ENCODE measurements around the gene ESRRB.

ESRRB gene

GRCh38 chr14:76424359-76424758, 48.4 kb downstream of the ESRRB start:
- H3K23ac ChIP-seq (ENCODE audit: low read length), result no peak overlapping the region
- H2BK15ac ChIP-seq (replicated peaks; ENCODE audit: low read depth), result no peak overlapping the region
- no peaks in the 10 kb centered on the region for H3K79me1 ChIP-seq (ENCODE audit: low read length)
- no peaks in the 10 kb centered on the region for H3K27me3 ChIP-seq (ENCODE audit: insufficient read depth, low read length, poor library complexity)
- no peak overlapping the region for H3K18ac ChIP-seq (ENCODE audit: low read length)
- no peaks in the 10 kb centered on the region for H3K36me3 ChIP-seq (ENCODE audit: control insufficient read depth, insufficient read depth, low read length)
- no peak overlapping the region for H4K8ac ChIP-seq (ENCODE audit: low read depth, low read length)
- no peak overlapping the region for H3K4me2 ChIP-seq (ENCODE audit: low read length)
- no peaks in the 10 kb centered on the region for H3K4me1 ChIP-seq (ENCODE audit: control insufficient read depth, low read depth, low read length)
- no peak overlapping the region for H3K4me3 ChIP-seq (ENCODE audit: low read length)
- no peaks in the 10 kb centered on the region for H3K79me2 ChIP-seq (ENCODE audit: control insufficient read depth, insufficient read depth, low read length)
- H2AK5ac ChIP-seq (ENCODE audit: low read length), result no peak overlapping the region
- no CpG with 5 or more reads among the region's 4 CpGs for WGBS (ENCODE audit: extremely low coverage, insufficient coverage, low lambda C conversion rate)
- no peak overlapping the region for H3K27ac ChIP-seq (ENCODE audit: low read depth, low read length)
- no peak overlapping the region for H3K56ac ChIP-seq (ENCODE audit: low read length)
- H3K9ac ChIP-seq (ENCODE audit: low read length), result no peak overlapping the region
- H2BK120ac ChIP-seq (ENCODE audit: low read depth, low read length), result no peak overlapping the region
- H2BK5ac ChIP-seq (ENCODE audit: low read length), result no peak overlapping the region
- DNase-seq, result no peak
- H4K5ac ChIP-seq (ENCODE audit: low read length), result no peak overlapping the region
- H3K4ac ChIP-seq (ENCODE audit: low read depth, low read length), result no peak overlapping the region

GRCh38 chr14:76426161-76426696, 50.3 kb downstream of the ESRRB start:
- Histone ChIP-seq H4K5ac (ENCODE audit: low read length) (no peak overlapping the region), H3K18ac (ENCODE audit: low read length) (no peak overlapping the region), H2BK15ac (replicated peaks; ENCODE audit: low read depth) (no peak overlapping the region), H3K4me1 (ENCODE audit: control insufficient read depth, low read depth, low read length) (no peaks in the 10 kb centered on the region), H3K4me3 (ENCODE audit: low read length) (no peak overlapping the region), H2BK5ac (ENCODE audit: low read length) (no peak overlapping the region), H4K8ac (ENCODE audit: low read depth, low read length) (no peak overlapping the region), H3K27ac (ENCODE audit: low read depth, low read length) (no peak overlapping the region), H3K23ac (ENCODE audit: low read length) (no peak overlapping the region), H3K79me2 (ENCODE audit: control insufficient read depth, insufficient read depth, low read length) (no peaks in the 10 kb centered on the region), H3K27me3 (ENCODE audit: insufficient read depth, low read length, poor library complexity) (no peaks in the 10 kb centered on the region), H3K4me2 (ENCODE audit: low read length) (no peak overlapping the region), H3K56ac (ENCODE audit: low read length) (no peak overlapping the region), H3K79me1 (ENCODE audit: low read length) (no peaks in the 10 kb centered on the region), H2AK5ac (ENCODE audit: low read length) (no peak overlapping the region), H3K36me3 (ENCODE audit: control insufficient read depth, insufficient read depth, low read length) (no peaks in the 10 kb centered on the region), H2BK120ac (ENCODE audit: low read depth, low read length) (no peak overlapping the region), H3K4ac (ENCODE audit: low read depth, low read length) (no peak overlapping the region), H3K9ac (ENCODE audit: low read length) (no peak overlapping the region)
- DNase-seq, result no peak
- WGBS (ENCODE audit: extremely low coverage, insufficient coverage, low lambda C conversion rate), result no CpG with 5 or more reads among the region's 1 CpG

- H4K5ac ChIP-seq (ENCODE audit: low read length), result no peak overlapping the region
Observed at GRCh38 chr14:76428611-76429010, 52.7 kb downstream of the ESRRB start.

GRCh38 chr14:76430017-76430416, 54.1 kb downstream of the ESRRB start:
- H2BK120ac ChIP-seq (ENCODE audit: low read depth, low read length), result no peak overlapping the region
- no peak overlapping the region for H2AK5ac ChIP-seq (ENCODE audit: low read length)
- H3K23ac ChIP-seq (ENCODE audit: low read length), result no peak overlapping the region
- no peak overlapping the region for H4K8ac ChIP-seq (ENCODE audit: low read depth, low read length)
- no peak overlapping the region for H3K18ac ChIP-seq (ENCODE audit: low read length)
- no peaks in the 10 kb centered on the region for H3K79me2 ChIP-seq (ENCODE audit: control insufficient read depth, insufficient read depth, low read length)
- H2BK15ac ChIP-seq (replicated peaks; ENCODE audit: low read depth), result no peak overlapping the region
- no peaks in the 10 kb centered on the region for H3K36me3 ChIP-seq (ENCODE audit: control insufficient read depth, insufficient read depth, low read length)
- no peak for DNase-seq
- H3K4me1 ChIP-seq (ENCODE audit: control insufficient read depth, low read depth, low read length), result no peaks in the 10 kb centered on the region
- no CpG with 5 or more reads among the region's 1 CpG for WGBS (ENCODE audit: extremely low coverage, insufficient coverage, low lambda C conversion rate)
- no peak overlapping the region for H2BK5ac ChIP-seq (ENCODE audit: low read length)
- H3K79me1 ChIP-seq (ENCODE audit: low read length), result no peaks in the 10 kb centered on the region
- H4K5ac ChIP-seq (ENCODE audit: low read length), result no peak overlapping the region
- no peak overlapping the region for H3K9ac ChIP-seq (ENCODE audit: low read length)
- H3K4ac ChIP-seq (ENCODE audit: low read depth, low read length), result no peak overlapping the region
- H3K56ac ChIP-seq (ENCODE audit: low read length), result no peak overlapping the region
- no peak overlapping the region for H3K4me3 ChIP-seq (ENCODE audit: low read length)
- no peaks in the 10 kb centered on the region for H3K27me3 ChIP-seq (ENCODE audit: insufficient read depth, low read length, poor library complexity)
- H3K4me2 ChIP-seq (ENCODE audit: low read length), result no peak overlapping the region
- H3K27ac ChIP-seq (ENCODE audit: low read depth, low read length), result no peak overlapping the region

More at GRCh38 chr14:76428611-76429010, 52.7 kb downstream of the ESRRB start:
- Histone ChIP-seq H3K27ac (ENCODE audit: low read depth, low read length) (no peak overlapping the region), H3K18ac (ENCODE audit: low read length) (no peak overlapping the region), H3K27me3 (ENCODE audit: insufficient read depth, low read length, poor library complexity) (no peaks in the 10 kb centered on the region), H2AK5ac (ENCODE audit: low read length) (no peak overlapping the region), H3K4me3 (ENCODE audit: low read length) (no peak overlapping the region), H3K23ac (ENCODE audit: low read length) (no peak overlapping the region), H2BK15ac (replicated peaks; ENCODE audit: low read depth) (no peak overlapping the region), H2BK120ac (ENCODE audit: low read depth, low read length) (no peak overlapping the region), H3K79me1 (ENCODE audit: low read length) (no peaks in the 10 kb centered on the region), H2BK5ac (ENCODE audit: low read length) (no peak overlapping the region), H3K4me1 (ENCODE audit: control insufficient read depth, low read depth, low read length) (no peaks in the 10 kb centered on the region), H3K4me2 (ENCODE audit: low read length) (no peak overlapping the region), H3K4ac (ENCODE audit: low read depth, low read length) (no peak overlapping the region), H3K79me2 (ENCODE audit: control insufficient read depth, insufficient read depth, low read length) (no peaks in the 10 kb centered on the region), H3K56ac (ENCODE audit: low read length) (no peak overlapping the region), H4K8ac (ENCODE audit: low read depth, low read length) (no peak overlapping the region), H3K9ac (ENCODE audit: low read length) (no peak overlapping the region), H3K36me3 (ENCODE audit: control insufficient read depth, insufficient read depth, low read length) (no peaks in the 10 kb centered on the region)
- no CpG with 5 or more reads among the region's 7 CpGs for WGBS (ENCODE audit: extremely low coverage, insufficient coverage, low lambda C conversion rate)
- DNase-seq, result no peak

GRCh38 chr14:76430475-76430980, 54.6 kb downstream of the ESRRB start:
- H3K4me3 ChIP-seq (ENCODE audit: low read length), result no peak overlapping the region
- no peaks in the 10 kb centered on the region for H3K36me3 ChIP-seq (ENCODE audit: control insufficient read depth, insufficient read depth, low read length)
- H3K4me1 ChIP-seq (ENCODE audit: control insufficient read depth, low read depth, low read length), result no peaks in the 10 kb centered on the region
- H3K4ac ChIP-seq (ENCODE audit: low read depth, low read length), result no peak overlapping the region
- no peaks in the 10 kb centered on the region for H3K79me2 ChIP-seq (ENCODE audit: control insufficient read depth, insufficient read depth, low read length)
- no peak overlapping the region for H2BK120ac ChIP-seq (ENCODE audit: low read depth, low read length)
- H3K56ac ChIP-seq (ENCODE audit: low read length), result no peak overlapping the region
- H3K18ac ChIP-seq (ENCODE audit: low read length), result no peak overlapping the region
- DNase-seq, result no peak
- no peaks in the 10 kb centered on the region for H3K79me1 ChIP-seq (ENCODE audit: low read length)
- H2BK15ac ChIP-seq (replicated peaks; ENCODE audit: low read depth), result no peak overlapping the region
- H3K27me3 ChIP-seq (ENCODE audit: insufficient read depth, low read length, poor library complexity), result no peaks in the 10 kb centered on the region
- H4K8ac ChIP-seq (ENCODE audit: low read depth, low read length), result no peak overlapping the region
- no peak overlapping the region for H3K9ac ChIP-seq (ENCODE audit: low read length)
- no CpG with 5 or more reads among the region's 4 CpGs for WGBS (ENCODE audit: extremely low coverage, insufficient coverage, low lambda C conversion rate)
- H2AK5ac ChIP-seq (ENCODE audit: low read length), result no peak overlapping the region
- no peak overlapping the region for H2BK5ac ChIP-seq (ENCODE audit: low read length)
- H3K4me2 ChIP-seq (ENCODE audit: low read length), result no peak overlapping the region
- no peak overlapping the region for H3K23ac ChIP-seq (ENCODE audit: low read length)
- no peak overlapping the region for H4K5ac ChIP-seq (ENCODE audit: low read length)
- no peak overlapping the region for H3K27ac ChIP-seq (ENCODE audit: low read depth, low read length)

GRCh38 chr14:76431538-76431937, 55.6 kb downstream of the ESRRB start:
- Histone ChIP-seq H3K23ac (ENCODE audit: low read length) (no peak overlapping the region), H4K8ac (ENCODE audit: low read depth, low read length) (no peak overlapping the region), H3K79me2 (ENCODE audit: control insufficient read depth, insufficient read depth, low read length) (no peaks in the 10 kb centered on the region), H3K27me3 (ENCODE audit: insufficient read depth, low read length, poor library complexity) (no peaks in the 10 kb centered on the region), H2BK15ac (replicated peaks; ENCODE audit: low read depth) (no peak overlapping the region), H3K4me2 (ENCODE audit: low read length) (no peak overlapping the region), H3K9ac (ENCODE audit: low read length) (no peak overlapping the region), H2BK5ac (ENCODE audit: low read length) (no peak overlapping the region), H3K27ac (ENCODE audit: low read depth, low read length) (no peak overlapping the region), H4K5ac (ENCODE audit: low read length) (no peak overlapping the region), H3K36me3 (ENCODE audit: control insufficient read depth, insufficient read depth, low read length) (no peaks in the 10 kb centered on the region), H3K4me1 (ENCODE audit: control insufficient read depth, low read depth, low read length) (no peaks in the 10 kb centered on the region), H3K56ac (ENCODE audit: low read length) (no peak overlapping the region), H3K18ac (ENCODE audit: low read length) (no peak overlapping the region), H3K4me3 (ENCODE audit: low read length) (no peak overlapping the region), H2AK5ac (ENCODE audit: low read length) (no peak overlapping the region), H3K4ac (ENCODE audit: low read depth, low read length) (no peak overlapping the region), H2BK120ac (ENCODE audit: low read depth, low read length) (no peak overlapping the region), H3K79me1 (ENCODE audit: low read length) (no peaks in the 10 kb centered on the region)
- DNase-seq, result no peak
- WGBS (ENCODE audit: extremely low coverage, insufficient coverage, low lambda C conversion rate), result no CpG with 5 or more reads among the region's 9 CpGs

Data from mesendoderm (in vitro differentiated cells).